BE2C (cell line): ENCODE measurements around the gene FANCB.

Source experiments
- DNase-seq: peaks from one replicate; pipeline ENCODE4 v3.0.0-alpha.2; 2020
- H3K27me3 ChIP-seq: fragments of 250-450 bp; sonication (Bioruptor Pico); 2 replicates; pipeline ENCODE4 v1.5.1; 2020; ENCODE audit warnings: mild to moderate bottlenecking
- H3K36me3 ChIP-seq: fragments of 250-450 bp; sonication (Bioruptor Pico); 2 replicates; pipeline ENCODE4 v1.5.1; 2020; ENCODE audit warnings: mild to moderate bottlenecking
- H3K4me1 ChIP-seq: fragments of 250-450 bp; sonication (Bioruptor Pico); 2 replicates; pipeline ENCODE4 v1.5.1; 2020
- H3K4me3 ChIP-seq: 2 replicates; pipeline ENCODE4 v1.5.1; 2011; ENCODE audit warnings: low read depth, low read length
- H3K9me3 ChIP-seq: fragments of 250-450 bp; sonication (Bioruptor Pico); 2 replicates; pipeline ENCODE4 v1.5.1; 2020
- CTCF ChIP-seq: IDR thresholded peaks from 2 replicates; pipeline ENCODE4 v1.5.1; 2012; ENCODE audit warnings: mild to moderate bottlenecking, low read depth, low read length

FANCB gene

GRCh38 chrX:14896273-14896672, 23.4 kb upstream of the FANCB start:
- no peak for DNase-seq
- H3K36me3 ChIP-seq = no peaks in the 10 kb centered on the region
- no peaks in the 10 kb centered on the region for H3K27me3 ChIP-seq
- H3K4me3 ChIP-seq = no peak overlapping the region
- no peaks in the 10 kb centered on the region for H3K4me1 ChIP-seq
- H3K9me3 ChIP-seq = no peaks in the 10 kb centered on the region
- TF ChIP-seq CTCF = no peak

GRCh38 chrX:14886252-14886651, 13.4 kb upstream of the FANCB start:
- Histone ChIP-seq H3K4me3 (no peak overlapping the region), H3K4me1 (no peaks in the 10 kb centered on the region), H3K9me3 (no peaks in the 10 kb centered on the region), H3K36me3 (no peaks in the 10 kb centered on the region), H3K27me3 (no peaks in the 10 kb centered on the region)
- no peak for DNase-seq
- no peak for TF ChIP-seq CTCF

GRCh38 chrX:14884714-14885113, 11.8 kb upstream of the FANCB start:
- DNase-seq = no peak
- no peaks in the 10 kb centered on the region for H3K27me3 ChIP-seq
- no peak overlapping the region for H3K4me3 ChIP-seq
- H3K4me1 ChIP-seq = no peaks in the 10 kb centered on the region
- TF ChIP-seq CTCF = no peak
- no peaks in the 10 kb centered on the region for H3K9me3 ChIP-seq
- H3K36me3 ChIP-seq = no peaks in the 10 kb centered on the region

GRCh38 chrX:14883826-14884225, 11.0 kb upstream of the FANCB start:
- H3K36me3 ChIP-seq = no peaks in the 10 kb centered on the region
- no peak for TF ChIP-seq CTCF
- no peaks in the 10 kb centered on the region for H3K9me3 ChIP-seq
- DNase-seq = no peak
- H3K4me3 ChIP-seq = no peak overlapping the region
- no peaks in the 10 kb centered on the region for H3K27me3 ChIP-seq
- no peaks in the 10 kb centered on the region for H3K4me1 ChIP-seq

- H3K4me1 ChIP-seq = no peaks in the 10 kb centered on the region
- TF ChIP-seq CTCF = no peak
- DNase-seq = no peak
- H3K9me3 ChIP-seq = no peaks in the 10 kb centered on the region
- H3K27me3 ChIP-seq = no peaks in the 10 kb centered on the region
- H3K36me3 ChIP-seq = no peaks in the 10 kb centered on the region
- H3K4me3 ChIP-seq = no peak overlapping the region
Measured at GRCh38 chrX:14875624-14876023, 2.8 kb upstream of the FANCB start.

GRCh38 chrX:14873676-14874049, 794 bp upstream of the FANCB start:
- H3K4me3 ChIP-seq = peak overlapping the region; percentile 79
- DNase-seq = no peak
- no peaks in the 10 kb centered on the region for H3K9me3 ChIP-seq
- H3K36me3 ChIP-seq = no peaks in the 10 kb centered on the region
- H3K4me1 ChIP-seq = no peaks in the 10 kb centered on the region
- TF ChIP-seq CTCF = no peak
- H3K27me3 ChIP-seq = no peaks in the 10 kb centered on the region
